Astrocyte of the spinal cord (primary cell): ENCODE measurements around the gene PYY.

ENCODE experiments used
- DNase-seq: peaks from one replicate; pipeline ENCODE4 v3.0.0; 2011; ENCODE audit warnings: low read depth, low spot score
- H3K4me3 ChIP-seq: 2 replicates; pipeline ENCODE4 v1.5.1; 2011; ENCODE audit warnings: low read depth, mild to moderate bottlenecking, low read length, moderate library complexity
- CTCF ChIP-seq: IDR thresholded peaks from 2 replicates; pipeline ENCODE4 v1.5.1; 2012; ENCODE audit warnings: low read depth, mild to moderate bottlenecking, low read length, inconsistent platforms
- in situ Hi-C: cut with HindIII; loops from 2 replicates; pipeline ENCODE4 v1.10.0; 2017; ENCODE audit warnings: low sequenced_read_pairs

Gene PYY

GRCh38 chr17:43986225-43986981, 32.7 kb upstream of the PYY start:
- TF ChIP-seq CTCF = no peak
- no peak for DNase-seq
- in situ Hi-C loops = no loop called here
- H3K4me3 ChIP-seq = no peak overlapping the region

GRCh38 chr17:43984521-43984920, 30.8 kb upstream of the PYY start:
- no peak overlapping the region for H3K4me3 ChIP-seq
- in situ Hi-C loops = no loop called here
- no peak for DNase-seq
- no peak for TF ChIP-seq CTCF

- no peak for DNase-seq
- in situ Hi-C loops = no loop called here
- peak overlapping the region; percentile 35 for H3K4me3 ChIP-seq
Measured at GRCh38 chr17:43983515-43984411, 30.0 kb upstream of the PYY start.

GRCh38 chr17:43983196-43983514, 29.4 kb upstream of the PYY start:
- no peak for DNase-seq
- no peak overlapping the region for H3K4me3 ChIP-seq
- no peak for TF ChIP-seq CTCF
- in situ Hi-C loops = no loop called here

More at GRCh38 chr17:43983515-43984411, 30.0 kb upstream of the PYY start:
- peak; percentile 39 for TF ChIP-seq CTCF

- DNase-seq = no peak
- no peak overlapping the region for H3K4me3 ChIP-seq
- in situ Hi-C loops = no loop called here
- TF ChIP-seq CTCF = no peak
Measured at GRCh38 chr17:43982171-43982570, 28.4 kb upstream of the PYY start.

GRCh38 chr17:43979671-43980070, 25.9 kb upstream of the PYY start:
- in situ Hi-C loops = no loop called here
- H3K4me3 ChIP-seq = no peak overlapping the region
- DNase-seq = no peak
- TF ChIP-seq CTCF = no peak
